H9 (cell line): ENCODE data around the gene DAAM2. TPM values are rescaled to one million over a fixed set of nuclear protein-coding genes. Genes with fewer than 3 reads are reported as not detected.

ENCODE experiments used
- DNase-seq: peaks from one replicate; pipeline ENCODE4 v3.0.0-alpha.2; 2017
- H2AFZ ChIP-seq: one replicate; pipeline ENCODE4 v1.6.1; 2013; ENCODE audit warnings: mild to moderate bottlenecking, low read length, control low read depth, moderate library complexity
- H2AK5ac ChIP-seq: 2 replicates; pipeline ENCODE4 v1.6.1; 2013; ENCODE audit warnings: low read length, control low read depth, mixed read lengths; ENCODE audit not compliant: insufficient read length
- H2BK120ac ChIP-seq: one replicate; pipeline ENCODE4 v1.6.1; 2013; ENCODE audit warnings: low read depth, mild to moderate bottlenecking, low read length, control low read depth, inconsistent platforms; ENCODE audit not compliant: poor library complexity, severe bottlenecking
- H2BK12ac ChIP-seq: 2 replicates; pipeline ENCODE4 v1.6.1; 2013; ENCODE audit warnings: low read length, control low read depth, mixed read lengths, low read depth; ENCODE audit not compliant: insufficient read length
- H2BK15ac ChIP-seq: 2 replicates; pipeline ENCODE4 v1.6.1; 2013; ENCODE audit warnings: low read depth, low read length, control low read depth
- H2BK20ac ChIP-seq: one replicate; pipeline ENCODE4 v1.6.1; 2013; ENCODE audit warnings: low read depth, mild to moderate bottlenecking, low read length, control low read depth, inconsistent platforms; ENCODE audit not compliant: poor library complexity, severe bottlenecking
- H2BK5ac ChIP-seq: 2 replicates; pipeline ENCODE4 v1.6.1; 2013; ENCODE audit warnings: low read length, control low read depth, mixed read lengths; ENCODE audit not compliant: insufficient read length
- H3K14ac ChIP-seq: 2 replicates; pipeline ENCODE4 v1.6.1; 2013; ENCODE audit warnings: low read length, control low read depth; ENCODE audit not compliant: insufficient read depth
- H3K18ac ChIP-seq: 2 replicates; pipeline ENCODE4 v1.6.1; 2013; ENCODE audit warnings: low read depth, mild to moderate bottlenecking, mixed read lengths, low read length, control low read depth; ENCODE audit not compliant: insufficient read length
- H3K23ac ChIP-seq: 2 replicates; pipeline ENCODE4 v1.6.1; 2013; ENCODE audit warnings: low read length, control low read depth, mixed read lengths, low read depth; ENCODE audit not compliant: insufficient read length
- H3K23me2 ChIP-seq: 2 replicates; pipeline ENCODE4 v1.6.1; 2013; ENCODE audit warnings: low read depth, mild to moderate bottlenecking, mixed read lengths, low read length, control low read depth; ENCODE audit not compliant: insufficient read length, poor library complexity, severe bottlenecking
- H3K27ac ChIP-seq: 2 replicates; pipeline ENCODE4 v1.5.1; 2013; ENCODE audit warnings: low read length, control low read depth, mixed read lengths, low read depth; ENCODE audit not compliant: insufficient read length
- H3K27me3 ChIP-seq: 2 replicates; pipeline ENCODE4 v1.6.1; 2013; ENCODE audit warnings: low read length, control low read depth, inconsistent platforms; ENCODE audit not compliant: insufficient read depth
- H3K4ac ChIP-seq: 2 replicates; pipeline ENCODE4 v1.6.1; 2013; ENCODE audit warnings: low read depth, mild to moderate bottlenecking, control low read depth, inconsistent platforms, low read length, moderate library complexity
- H3K4me1 ChIP-seq: 2 replicates; pipeline ENCODE4 v1.6.1; 2013; ENCODE audit warnings: low read length, control low read depth, inconsistent platforms; ENCODE audit not compliant: insufficient read depth
- H3K4me2 ChIP-seq: 2 replicates; pipeline ENCODE4 v1.6.1; 2013; ENCODE audit warnings: low read length, control low read depth, mixed read lengths; ENCODE audit not compliant: insufficient read length, insufficient read depth
- H3K56ac ChIP-seq: 2 replicates; pipeline ENCODE4 v1.6.1; 2013; ENCODE audit warnings: low read depth, mild to moderate bottlenecking, mixed read lengths, low read length, control low read depth; ENCODE audit not compliant: insufficient read length
- H3K79me1 ChIP-seq: 2 replicates; pipeline ENCODE4 v1.6.1; 2013; ENCODE audit warnings: low read depth, mild to moderate bottlenecking, moderate library complexity, low read length, control low read depth, inconsistent platforms; ENCODE audit not compliant: insufficient read depth, poor library complexity, severe bottlenecking
- H3K79me2 ChIP-seq: 2 replicates; pipeline ENCODE4 v1.6.1; 2013; ENCODE audit warnings: low read length, control low read depth, inconsistent platforms; ENCODE audit not compliant: insufficient read depth
- H3K9ac ChIP-seq: 2 replicates; pipeline ENCODE4 v1.6.1; 2013; ENCODE audit warnings: low read length, control low read depth, mixed read lengths; ENCODE audit not compliant: insufficient read length; ENCODE audit errors: extremely low read depth
- H3K9me3 ChIP-seq: one replicate; pipeline ENCODE4 v1.6.1; 2013; ENCODE audit warnings: low read depth, low read length, inconsistent platforms; ENCODE audit not compliant: control insufficient read depth
- H3T11ph ChIP-seq: one replicate; pipeline ENCODE4 v1.6.1; 2013; ENCODE audit warnings: mild to moderate bottlenecking, low read length, control low read depth, inconsistent platforms
- H4K20me1 ChIP-seq: one replicate; pipeline ENCODE4 v1.6.1; 2013; ENCODE audit not compliant: control insufficient read depth, insufficient read length, insufficient read depth
- H4K5ac ChIP-seq: 2 replicates; pipeline ENCODE4 v1.6.1; 2013; ENCODE audit warnings: low read depth, mild to moderate bottlenecking, mixed read lengths, low read length, control low read depth; ENCODE audit not compliant: insufficient read length
- H4K8ac ChIP-seq: replicated peaks from 2 replicates; pipeline ENCODE4 v1.6.1; 2013; ENCODE audit warnings: low read length, control low read depth, mixed read lengths, low read depth; ENCODE audit not compliant: insufficient read length
- H4K91ac ChIP-seq: 2 replicates; pipeline ENCODE4 v1.6.1; 2013; ENCODE audit warnings: low read depth, mild to moderate bottlenecking, moderate library complexity, mixed read lengths, low read length, control low read depth; ENCODE audit not compliant: insufficient read length
- H3K27ac Mint-ChIP-seq, 3 experiments: 2 replicates in 2 of 3; 3 replicates in 1 of 3; pipeline ENCODE4 v1.8.0; 2020 to 2021; ENCODE audit warnings: mixed read lengths in 3 of 3, mild to moderate bottlenecking in 1 of 3, moderate library complexity in 1 of 3
- H3K27me3 Mint-ChIP-seq: 2 replicates; pipeline ENCODE4 v1.8.0; 2021; ENCODE audit warnings: low read depth, mild to moderate bottlenecking, moderate library complexity, mixed read lengths
- H3K36me3 Mint-ChIP-seq, 3 experiments: 2 replicates in 2 of 3; 3 replicates in 1 of 3; pipeline ENCODE4 v1.8.0; 2020 to 2021; ENCODE audit warnings: low read depth in 3 of 3, mixed read lengths in 3 of 3; ENCODE audit not compliant: insufficient read depth in 1 of 3
- H3K4me1 Mint-ChIP-seq, 2 experiments: 2 replicates each; pipeline ENCODE4 v1.8.0; 2020; ENCODE audit warnings: mixed read lengths in 2 of 2
- H3K4me3 Mint-ChIP-seq, 2 experiments: 2 replicates in 1 of 2; 3 replicates in 1 of 2; pipeline ENCODE4 v1.8.0; 2020 to 2021; ENCODE audit warnings: mild to moderate bottlenecking in 2 of 2, mixed read lengths in 2 of 2, moderate library complexity in 1 of 2
- H3K9me3 Mint-ChIP-seq, 2 experiments: 2 replicates in 1 of 2; 3 replicates in 1 of 2; pipeline ENCODE4 v1.8.0; 2020; ENCODE audit warnings: mild to moderate bottlenecking in 2 of 2, mixed read lengths in 2 of 2, moderate library complexity in 1 of 2
- WGBS: extraction: QIAGEN DNeasy Blood & Tissue Kit; methylation state at CpG from one replicate; pipeline ENCODE4 v1.1.7; 2013; ENCODE audit warnings: missing lambda C conversion rate, low lambda C conversion rate, mixed read lengths; ENCODE audit not compliant: insufficient read length; ENCODE audit errors: extremely low coverage; 5-methylcytosine and 5-hydroxymethylcytosine counted together
- total RNA-seq: library from RNA; stranded (reverse); gene quantifications from 2 replicates; pipeline ENCODE4 v1.2.1, GENCODE V29; 2021
- TF ChIP-seq, protein P1 (sequence below): fragments of 200-600 bp; sonication (generic); conservative IDR thresholded peaks from 3 replicates; pipeline ENCODE4 v1.8.0; 2021; ENCODE audit warnings: antibody characterized with exemption, mild to moderate bottlenecking

Gene DAAM2
- total RNA-seq, 1 experiment from 2014 or later: 1.1 TPM

GRCh38 chr6:39951191-39951590 lies 159.0 kb downstream of the DAAM2 start:
- Histone ChIP-seq H4K8ac (no peak overlapping the region), H4K5ac (no peak overlapping the region), H2AFZ (no peak overlapping the region), H3K23me2 (peaks cover 5% of the 10 kb centered on the region), H2AK5ac (no peak overlapping the region), H2BK15ac (no peak overlapping the region), H2BK5ac (no peak overlapping the region), H3K9ac (no peak overlapping the region), H3K23ac (no peak overlapping the region), H3K18ac (no peak overlapping the region), H3K56ac (no peak overlapping the region), H2BK20ac (no peak overlapping the region), H3K27me3 (no peaks in the 10 kb centered on the region), H3T11ph (no peak overlapping the region), H3K27ac (no peak overlapping the region), H4K20me1 (no peaks in the 10 kb centered on the region), H2BK12ac (no peak overlapping the region), H3K14ac (no peak overlapping the region), H2BK120ac (no peak overlapping the region), H3K9me3 (no peaks in the 10 kb centered on the region), H3K4me1 (peaks cover 17% of the 10 kb centered on the region; the same call in 1 of the 2 replicates), H3K4ac (no peak overlapping the region), H3K79me1 (no peaks in the 10 kb centered on the region), H4K91ac (no peak overlapping the region), H3K4me2 (no peak overlapping the region), H3K79me2 (no peaks in the 10 kb centered on the region)
- no peak overlapping the region for H3K27ac Mint-ChIP-seq
- peaks cover 2 to 3% of the 10 kb centered on the region in 2 experiments; a peak in 2 of 5 replicates for H3K9me3 Mint-ChIP-seq
- H3K27me3 Mint-ChIP-seq: no peaks in the 10 kb centered on the region
- no CpG with 5 or more reads among the region's 5 CpGs for WGBS
- H3K4me1 Mint-ChIP-seq: peaks cover 0 to 19% of the 10 kb centered on the region in 2 experiments; a peak in 3 of 4 replicates
- DNase-seq: no peak
- no peaks in the 10 kb centered on the region for H3K36me3 Mint-ChIP-seq
- TF ChIP-seq, protein P1, sequence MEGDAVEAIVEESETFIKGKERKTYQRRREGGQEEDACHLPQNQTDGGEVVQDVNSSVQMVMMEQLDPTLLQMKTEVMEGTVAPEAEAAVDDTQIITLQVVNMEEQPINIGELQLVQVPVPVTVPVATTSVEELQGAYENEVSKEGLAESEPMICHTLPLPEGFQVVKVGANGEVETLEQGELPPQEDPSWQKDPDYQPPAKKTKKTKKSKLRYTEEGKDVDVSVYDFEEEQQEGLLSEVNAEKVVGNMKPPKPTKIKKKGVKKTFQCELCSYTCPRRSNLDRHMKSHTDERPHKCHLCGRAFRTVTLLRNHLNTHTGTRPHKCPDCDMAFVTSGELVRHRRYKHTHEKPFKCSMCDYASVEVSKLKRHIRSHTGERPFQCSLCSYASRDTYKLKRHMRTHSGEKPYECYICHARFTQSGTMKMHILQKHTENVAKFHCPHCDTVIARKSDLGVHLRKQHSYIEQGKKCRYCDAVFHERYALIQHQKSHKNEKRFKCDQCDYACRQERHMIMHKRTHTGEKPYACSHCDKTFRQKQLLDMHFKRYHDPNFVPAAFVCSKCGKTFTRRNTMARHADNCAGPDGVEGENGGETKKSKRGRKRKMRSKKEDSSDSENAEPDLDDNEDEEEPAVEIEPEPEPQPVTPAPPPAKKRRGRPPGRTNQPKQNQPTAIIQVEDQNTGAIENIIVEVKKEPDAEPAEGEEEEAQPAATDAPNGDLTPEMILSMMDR: no peak
- H3K4me3 Mint-ChIP-seq: no peak overlapping the region
